CD4-positive, alpha-beta memory T cell (primary cell): ENCODE measurements around the gene SPSB1. TPM values are rescaled to one million over a fixed set of nuclear protein-coding genes. Genes with fewer than 3 reads are reported as not detected.
A peak's percentile ranks its signal among the peaks of the same experiment; 100 is the strongest.

ENCODE experiments used
- CTCF ChIA-PET: fragments of 350-600 bp; sonication (Branson Sonifier 250); formaldehyde crosslinking; loops from one replicate; lab custom pipeline; 2021; ENCODE audit warnings: inconsistent platforms; ENCODE audit not compliant: partially characterized antibody; lab: Charles Lee
- POLR2A ChIA-PET: fragments of 350-600 bp; sonication (Branson Sonifier 250); formaldehyde crosslinking; loops from one replicate; lab custom pipeline; 2021; ENCODE audit not compliant: partially characterized antibody; lab: Charles Lee
- DNase-seq, 5 donors: peaks; one replicate each; pipeline versions ENCODE4 v3.0.0 to v3.0.0-alpha.2; 2020 to 2022; ENCODE audit warnings: mixed read lengths in 1 of 5
- H3K27ac ChIP-seq: one replicate; pipeline ENCODE4 v1.7.0; 2013; ENCODE audit warnings: low read depth, low read length
- H3K27me3 ChIP-seq: 2 replicates; pipeline ENCODE4 v1.7.0; 2013; ENCODE audit warnings: mild to moderate bottlenecking, low read length, moderate library complexity; ENCODE audit not compliant: insufficient read depth
- H3K36me3 ChIP-seq: 2 replicates; pipeline ENCODE4 v1.7.0; 2013; ENCODE audit warnings: mild to moderate bottlenecking, low read length, moderate library complexity; ENCODE audit not compliant: insufficient read depth
- H3K4me1 ChIP-seq: 2 replicates; pipeline ENCODE4 v1.7.0; 2013; ENCODE audit warnings: mild to moderate bottlenecking, low read length, moderate library complexity; ENCODE audit not compliant: insufficient read depth
- H3K4me3 ChIP-seq, 2 donors: one replicate each; pipeline ENCODE4 v1.7.0; 2013; ENCODE audit warnings: low read length in 2 of 2, mild to moderate bottlenecking in 1 of 2
- H3K9me3 ChIP-seq, 2 donors: one replicate each; pipeline ENCODE4 v1.7.0; 2013; ENCODE audit warnings: low read length in 2 of 2, control low read depth in 1 of 2; ENCODE audit not compliant: control insufficient read depth in 1 of 2
- H3K27ac Mint-ChIP-seq, 7 donors: one replicate each; pipeline ENCODE4 v1.8.0; 2020 to 2021; ENCODE audit warnings: mixed read lengths in 7 of 7, mild to moderate bottlenecking in 6 of 7, inconsistent platforms in 3 of 7, moderate library complexity in 3 of 7
- H3K27me3 Mint-ChIP-seq, 2 donors: one replicate each; pipeline ENCODE4 v1.8.0; 2020 to 2021; ENCODE audit warnings: mixed read lengths in 2 of 2
- H3K36me3 Mint-ChIP-seq, 2 donors: one replicate each; pipeline ENCODE4 v1.8.0; 2020 to 2021; ENCODE audit warnings: mixed read lengths in 2 of 2, inconsistent platforms in 1 of 2, mild to moderate bottlenecking in 1 of 2
- H3K4me1 Mint-ChIP-seq, 4 donors: one replicate each; pipeline ENCODE4 v1.8.0; 2020 to 2021; ENCODE audit warnings: mixed read lengths in 4 of 4, mild to moderate bottlenecking in 1 of 4
- H3K4me3 Mint-ChIP-seq, 8 donors: one replicate each; pipeline ENCODE4 v1.8.0; 2020 to 2021; ENCODE audit warnings: mixed read lengths in 8 of 8, mild to moderate bottlenecking in 7 of 8, moderate library complexity in 6 of 8, inconsistent platforms in 3 of 8
- H3K9me3 Mint-ChIP-seq, 8 donors: one replicate each; pipeline ENCODE4 v1.8.0; 2020 to 2021; ENCODE audit warnings: mixed read lengths in 8 of 8, mild to moderate bottlenecking in 5 of 8, inconsistent platforms in 3 of 8, moderate library complexity in 1 of 8
- intact Hi-C: fragments of 100-400 bp; cut with micrococcal nuclease; formaldehyde crosslinking; loops from one replicate; pipeline ENCODE4 v1.15.1; 2023
- polyA plus RNA-seq, 2 donors: library from polyadenylated mRNA; unstranded; fragments of 300-500 nt; fragmentation: Illumina TruSeq; gene quantifications; one replicate each; pipeline ENCODE4 v1.2.3, GENCODE V29; 2021
- total RNA-seq, 2 experiments: library from RNA; stranded (reverse); gene quantifications; one replicate each; pipeline ENCODE4 v1.2.3, GENCODE V29; 2021

SPSB1 gene
- total and polyA plus RNA-seq, 4 experiments from 2014 or later, result 2.8 to 4.5 (median 3.7) TPM

DNA sequence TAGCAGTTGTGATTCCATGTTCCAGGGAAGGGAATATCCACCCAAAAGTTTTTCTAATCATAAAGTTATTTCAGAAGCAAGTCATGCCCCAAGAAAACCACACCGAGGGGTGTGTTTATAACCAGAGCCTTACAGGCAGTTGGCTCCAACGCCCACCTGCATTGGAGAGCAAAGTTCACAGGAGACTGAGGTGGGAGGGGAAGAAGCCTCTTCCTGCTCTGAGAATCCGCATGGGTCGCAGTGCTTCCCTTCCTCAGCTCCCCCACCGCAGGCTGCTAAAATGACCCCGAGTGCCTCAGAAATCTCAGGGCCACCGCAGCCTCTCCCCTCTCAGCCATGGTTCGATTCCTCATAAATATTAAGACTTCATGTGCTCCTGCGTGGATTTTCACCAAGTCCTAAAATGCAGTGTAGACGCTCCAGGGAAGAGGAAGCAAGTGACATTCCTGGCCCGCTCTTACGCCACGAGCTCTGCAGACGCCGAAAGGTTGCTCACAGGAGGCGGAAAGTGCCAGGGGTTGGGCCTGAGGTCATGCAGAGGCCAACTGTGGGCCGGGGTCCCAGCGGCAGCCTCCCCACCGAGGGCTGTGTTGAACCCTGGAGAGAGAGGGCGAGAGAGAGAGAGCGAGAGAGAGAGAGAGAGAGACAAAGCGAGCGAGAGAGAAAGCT is 13.4 kb upstream of the SPSB1 start:
- Mint-ChIP-seq H3K4me1 (peaks cover 22 to 71% (median 40%) of the 10 kb centered on the region in 4 donors), H3K9me3 (peaks cover 0 to 9% (median 4%) of the 10 kb centered on the region in 8 donors), H3K27me3 (no peaks in the 10 kb centered on the region), H3K36me3 (peaks cover 0 to 3% of the 10 kb centered on the region in 2 donors), H3K4me3 (peak overlapping the region in 6 of 8 donors; percentile 21 to 71 (median 50)), H3K27ac (peak overlapping the region in 1 of 7 donors; percentile 88)
- DNase-seq, result no peak
- Histone ChIP-seq H3K9me3 (no peaks in the 10 kb centered on the region), H3K27me3 (no peaks in the 10 kb centered on the region), H3K36me3 (no peaks in the 10 kb centered on the region), H3K4me3 (no peak overlapping the region), H3K4me1 (peaks cover 63% of the 10 kb centered on the region), H3K27ac (no peak overlapping the region)
- POLR2A ChIA-PET, result no interaction called here
- intact Hi-C loops, result no loop called here
- CTCF ChIA-PET, result no interaction called here

DNA sequence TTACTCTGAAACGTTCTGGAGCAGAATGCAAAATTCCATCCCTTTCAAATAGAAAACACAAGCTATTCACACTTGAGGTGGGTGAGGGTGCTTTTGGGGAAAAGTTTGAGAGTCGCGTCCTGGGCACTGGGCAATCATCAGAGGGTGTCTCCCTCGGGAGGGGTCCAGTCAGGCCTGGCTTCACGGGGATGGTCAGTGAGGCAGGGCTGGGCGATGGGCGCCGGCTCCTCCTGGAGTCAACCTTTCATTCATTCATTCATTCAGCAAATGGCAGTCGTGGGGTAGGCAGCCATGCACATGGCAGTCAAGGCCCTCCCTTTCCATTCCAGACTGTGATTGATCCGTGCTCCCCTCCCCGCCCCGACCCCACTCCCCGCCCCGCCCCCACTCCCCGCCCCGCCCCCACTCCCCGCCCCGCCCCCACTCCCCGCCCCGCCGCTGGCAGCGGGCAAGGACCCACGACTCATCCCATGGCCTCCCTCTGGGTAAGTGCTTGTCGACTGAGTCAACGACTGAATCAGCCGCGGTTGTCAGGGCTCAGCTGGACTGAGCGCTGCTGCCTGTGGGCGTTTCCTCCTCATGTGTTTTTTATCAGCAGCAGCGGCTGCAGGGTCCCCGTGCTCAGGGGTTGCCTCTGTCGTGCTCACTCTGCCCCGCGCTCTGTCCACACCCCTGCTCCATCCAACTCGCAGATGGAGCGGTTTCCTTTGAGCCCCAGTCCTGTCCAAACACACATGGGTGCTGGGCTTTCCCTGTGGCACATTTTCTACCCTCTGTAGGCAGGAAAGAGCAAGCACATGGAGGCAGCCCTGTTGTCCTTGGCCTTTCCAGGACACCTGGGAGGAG is 12.5 kb upstream of the SPSB1 start:
- H3K9me3 Mint-ChIP-seq, result peaks cover 0 to 16% (median 10%) of the 10 kb centered on the region in 8 donors
- no peaks in the 10 kb centered on the region for H3K27me3 Mint-ChIP-seq
- DNase-seq, result no peak
- H3K4me3 ChIP-seq, result no peak overlapping the region
- intact Hi-C loops, result no loop called here
- H3K4me1 ChIP-seq, result peaks cover 71% of the 10 kb centered on the region
- no peaks in the 10 kb centered on the region for H3K27me3 ChIP-seq
- no peaks in the 10 kb centered on the region for H3K36me3 ChIP-seq
- H3K9me3 ChIP-seq, result no peaks in the 10 kb centered on the region
- no peak overlapping the region for H3K27ac ChIP-seq
- H3K27ac Mint-ChIP-seq, result peak overlapping the region in 4 of 7 donors; percentile 23 to 73 (median 48)
- H3K4me1 Mint-ChIP-seq, result peaks cover 24 to 74% (median 43%) of the 10 kb centered on the region in 4 donors
- ChIA-PET POLR2A (no interaction called here), CTCF (interaction anchor here (0.9 to 2.3 kb wide), 2 partner anchors 9 to 10 kb away, joined by 3 to 6 read pairs; no protein-coding TSS in a partner anchor)
- peaks cover 0 to 3% of the 10 kb centered on the region in 2 donors for H3K36me3 Mint-ChIP-seq
- H3K4me3 Mint-ChIP-seq, result peak overlapping the region in 7 of 8 donors; percentile 70 to 81 (median 73)

GRCh38 chr1:9281071-9281827 is 11.4 kb upstream of the SPSB1 start:
- peaks cover 23 to 69% (median 40%) of the 10 kb centered on the region in 4 donors for H3K4me1 Mint-ChIP-seq

DNA sequence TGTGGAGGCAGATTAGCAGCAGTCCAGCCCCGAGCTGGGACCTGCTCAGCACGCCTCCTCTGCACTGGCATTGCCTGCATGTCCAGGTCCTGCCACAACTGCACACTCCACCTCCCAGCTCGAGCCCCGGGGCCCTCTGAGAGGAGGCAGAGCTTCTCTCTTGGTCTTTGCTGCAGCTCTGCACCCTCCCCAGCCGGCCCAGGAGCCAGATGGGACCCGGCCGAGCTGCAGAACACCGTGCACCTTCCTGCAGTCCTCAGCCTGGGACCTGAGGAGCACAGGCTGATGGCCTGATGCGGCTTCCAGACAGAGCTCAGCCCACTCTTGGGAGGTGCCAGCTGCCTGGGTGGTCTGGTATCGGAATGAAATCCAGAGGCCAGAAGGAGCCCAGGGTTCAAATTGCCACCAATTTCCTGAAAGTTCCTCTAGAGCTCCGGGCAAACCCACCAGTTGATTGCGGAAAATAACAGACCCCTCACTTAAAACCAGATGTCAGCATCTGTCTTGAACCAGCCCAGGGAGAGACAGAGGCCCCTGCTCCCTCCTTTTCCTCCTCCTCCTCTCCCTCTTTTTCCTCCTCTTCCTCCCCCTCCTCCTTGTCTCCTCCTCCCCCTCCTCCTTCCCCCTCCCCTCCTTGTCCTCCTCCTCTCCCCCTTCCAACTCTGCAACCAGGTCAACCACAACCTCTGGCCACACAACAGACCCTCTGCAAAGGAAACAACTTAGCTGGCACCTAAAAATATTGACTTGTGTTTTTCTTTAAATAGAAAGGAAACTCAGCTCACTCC is 10.6 kb upstream of the SPSB1 start:
- Mint-ChIP-seq H3K36me3 (peaks cover 3% of the 10 kb centered on the region in 2 donors), H3K4me3 (peak overlapping the region in 2 of 8 donors; percentile 8 to 43), H3K27me3 (no peaks in the 10 kb centered on the region), H3K9me3 (peaks cover 0 to 27% (median 21%) of the 10 kb centered on the region in 8 donors), H3K4me1 (peaks cover 25 to 72% (median 42%) of the 10 kb centered on the region in 4 donors), H3K27ac (peak overlapping the region in 1 of 7 donors; percentile 42)
- H3K27me3 ChIP-seq, result no peaks in the 10 kb centered on the region
- H3K27ac ChIP-seq, result no peak overlapping the region
- no peak for DNase-seq
- H3K36me3 ChIP-seq, result no peaks in the 10 kb centered on the region
- ChIA-PET CTCF (interaction anchor here (1.2 to 2.3 kb wide), 3 partner anchors 8 to 174 kb away, joined by 3 to 9 read pairs (median 6); no protein-coding TSS in a partner anchor), POLR2A (interaction anchor here (0.7 kb wide), 1 partner anchor 10 kb away, joined by 3 read pairs; no protein-coding TSS in a partner anchor)
- H3K4me3 ChIP-seq, result no peak overlapping the region
- peaks cover 63% of the 10 kb centered on the region for H3K4me1 ChIP-seq
- H3K9me3 ChIP-seq, result peaks cover 0 to under 1% of the 10 kb centered on the region in 2 donors
- intact Hi-C loops, result no loop called here

More at GRCh38 chr1:9281071-9281827, 11.4 kb upstream of the SPSB1 start:
- H3K27me3 Mint-ChIP-seq, result no peaks in the 10 kb centered on the region
- ChIA-PET POLR2A (interaction anchor here (0.7 kb wide), 1 partner anchor 11 kb away, joined by 3 read pairs; no protein-coding TSS in a partner anchor), CTCF (interaction anchor here (0.9 to 2.3 kb wide), 2 partner anchors 8 to 9 kb away, joined by 3 to 6 read pairs; no protein-coding TSS in a partner anchor)
- H3K27me3 ChIP-seq, result no peaks in the 10 kb centered on the region
- peaks cover 63% of the 10 kb centered on the region for H3K4me1 ChIP-seq
- DNase-seq, result no peak
- no peak overlapping the region for H3K4me3 ChIP-seq
- intact Hi-C loops, result no loop called here
- no peaks in the 10 kb centered on the region for H3K36me3 ChIP-seq
- H3K9me3 ChIP-seq, result no peaks in the 10 kb centered on the region
- H3K27ac ChIP-seq, result no peak overlapping the region
- peak overlapping the region in 2 of 7 donors; percentile 24 to 43 for H3K27ac Mint-ChIP-seq
- peak overlapping the region in 3 of 8 donors; percentile 8 to 68 (median 62) for H3K4me3 Mint-ChIP-seq
- H3K36me3 Mint-ChIP-seq, result peaks cover 0 to 3% of the 10 kb centered on the region in 2 donors
- H3K9me3 Mint-ChIP-seq, result peaks cover 0 to 22% (median 15%) of the 10 kb centered on the region in 8 donors

DNA sequence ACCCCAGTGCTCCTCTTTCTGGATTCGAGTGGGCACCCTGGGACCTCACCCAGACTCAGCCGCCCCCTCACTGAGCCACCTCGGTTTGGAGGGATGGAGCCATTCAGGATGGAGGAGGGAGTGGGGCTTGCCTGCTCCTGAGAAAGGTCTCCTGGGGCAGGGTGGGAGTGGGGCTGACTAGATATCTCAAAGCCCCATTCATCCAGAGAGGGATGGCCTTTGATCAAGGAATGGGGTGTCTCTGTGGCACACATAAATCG is 10.1 kb upstream of the SPSB1 start:
- Mint-ChIP-seq H3K4me3 (peak overlapping the region in 5 of 8 donors; percentile 13 to 59 (median 31)), H3K27me3 (no peaks in the 10 kb centered on the region), H3K9me3 (peaks cover 0 to 33% (median 23%) of the 10 kb centered on the region in 8 donors), H3K27ac (peak overlapping the region in 3 of 7 donors; percentile 17 to 76 (median 42)), H3K36me3 (peaks cover 3% of the 10 kb centered on the region in 2 donors), H3K4me1 (peaks cover 25 to 72% (median 42%) of the 10 kb centered on the region in 4 donors)
- Histone ChIP-seq H3K4me1 (peaks cover 63% of the 10 kb centered on the region), H3K27me3 (no peaks in the 10 kb centered on the region), H3K36me3 (no peaks in the 10 kb centered on the region), H3K9me3 (peaks cover 0 to 6% of the 10 kb centered on the region in 2 donors), H3K27ac (no peak overlapping the region), H3K4me3 (no peak overlapping the region)
- CTCF ChIA-PET, result interaction anchor here (1.2 to 2.3 kb wide), 3 partner anchors 8 to 174 kb away, joined by 3 to 9 read pairs (median 6); no protein-coding TSS in a partner anchor
- POLR2A ChIA-PET, result no interaction called here
- intact Hi-C loops, result no loop called here
- no peak for DNase-seq

DNA sequence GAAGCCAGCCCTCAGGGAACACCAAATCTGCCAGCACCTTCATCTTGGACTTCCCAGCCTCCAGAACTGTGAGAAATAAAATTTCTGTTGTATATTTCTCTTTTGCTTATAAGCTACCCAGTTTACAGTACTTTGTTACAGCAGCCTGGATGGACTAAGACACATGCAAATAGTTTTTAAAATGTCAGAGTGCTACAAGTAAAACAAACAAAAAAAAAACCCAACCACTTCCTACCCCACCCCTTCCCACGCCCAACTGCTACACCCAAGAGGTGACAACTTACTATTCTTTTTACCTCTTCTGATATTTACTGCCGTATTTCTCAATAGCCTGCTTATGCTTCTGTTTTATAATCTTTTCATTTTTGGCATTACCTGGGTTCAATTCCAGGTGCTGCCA is 8.6 kb upstream of the SPSB1 start:
- CTCF ChIA-PET, result interaction anchor here (1.1 to 3.4 kb wide), 4 partner anchors 16 to 207 kb away, joined by 3 to 11 read pairs (median 6); no protein-coding TSS in a partner anchor

More for the DNA sequence above, 8.6 kb upstream of the SPSB1 start:
- POLR2A ChIA-PET, result interaction anchor here (1.1 kb wide), 1 partner anchor 145 kb away, joined by 3 read pairs; no protein-coding TSS in a partner anchor
- H3K4me3 Mint-ChIP-seq, result peak overlapping the region in 7 of 8 donors; percentile 39 to 81 (median 70)
- peak in 3 of 5 donors; percentile 33 to 61 (median 39) for DNase-seq
- peaks cover 6 to 7% of the 10 kb centered on the region in 2 donors for H3K36me3 Mint-ChIP-seq
- intact Hi-C loops, result no loop called here
- Histone ChIP-seq H3K27ac (no peak overlapping the region), H3K4me1 (peaks cover 59% of the 10 kb centered on the region), H3K27me3 (no peaks in the 10 kb centered on the region), H3K4me3 (peak overlapping the region in 1 of 2 donors; percentile 5), H3K36me3 (no peaks in the 10 kb centered on the region), H3K9me3 (peaks cover 0 to 13% of the 10 kb centered on the region in 2 donors)
- peak overlapping the region in 6 of 7 donors; percentile 52 to 81 (median 72) for H3K27ac Mint-ChIP-seq
- H3K27me3 Mint-ChIP-seq, result no peaks in the 10 kb centered on the region
- peaks cover 0 to 44% (median 33%) of the 10 kb centered on the region in 8 donors for H3K9me3 Mint-ChIP-seq
- H3K4me1 Mint-ChIP-seq, result peaks cover 25 to 69% (median 43%) of the 10 kb centered on the region in 4 donors
